Measurements from ENCODE around the gene MUC6. TPM values are rescaled to one million over a fixed set of nuclear protein-coding genes. Genes with fewer than 3 reads are reported as not detected.

Gene MUC6
- polyA plus RNA-seq, 1 of the 3 experiments (the other 2 are of a cell fraction) = not detected

DNA sequence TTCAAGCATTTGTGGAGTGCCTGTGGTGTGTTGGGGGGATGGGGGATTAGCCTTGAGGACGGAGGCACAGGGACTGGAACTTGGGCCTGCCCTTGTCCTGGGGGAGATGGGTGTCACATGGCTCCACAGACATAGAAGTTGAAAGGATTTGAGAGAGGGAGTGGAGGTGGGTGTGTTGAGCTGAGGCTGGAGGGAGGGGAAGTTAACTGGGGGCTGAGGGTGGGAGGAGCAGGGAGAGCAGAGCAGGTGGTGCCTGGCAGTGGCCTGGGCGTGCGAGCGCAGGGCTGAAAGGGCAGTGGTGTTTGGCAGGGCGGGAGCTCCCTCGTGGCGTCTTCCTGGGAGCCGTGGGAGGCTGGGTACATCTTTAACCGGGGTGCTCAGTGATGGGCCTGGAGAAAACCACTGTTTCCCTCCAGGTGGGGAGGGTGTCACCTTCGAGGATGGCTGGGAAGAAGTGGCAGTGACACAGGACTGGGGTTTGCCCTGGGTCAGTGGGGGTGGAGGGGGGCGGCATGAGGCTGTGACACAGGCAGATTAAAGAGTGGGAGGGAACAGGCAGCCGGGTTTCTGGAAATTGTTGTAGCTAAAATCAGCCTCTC is 65.3 kb downstream of the MUC6 start:
- ChIA-PET POLR2A (no interaction called here), CTCF (interaction anchor here (1.2 to 1.9 kb wide), 2 partner anchors 16 to 46 kb away, joined by 4 read pairs; no protein-coding TSS in a partner anchor)

GRCh38 chr11:970319-970871 is 66.1 kb downstream of the MUC6 start:
- Histone ChIP-seq H3K4me2 (no peak overlapping the region), H4K20me1 (ENCODE audit: insufficient read depth) (peaks cover 24% of the 10 kb centered on the region; the same call in 1 of the 2 replicates), H3K4me3 (ENCODE audit: low read depth in 2 of 2, low read length in 1 of 2) (no peak overlapping the region), H3K79me2 (ENCODE audit: insufficient read depth) (peaks cover 30% of the 10 kb centered on the region), H3K9me3 (no peaks in the 10 kb centered on the region), H3K36me3 (replicated peaks in 1 of 2; ENCODE audit: control insufficient read depth in 1 of 2, insufficient read depth in 2 of 2, low read length in 1 of 2) (peaks cover 0 to 30% of the 10 kb centered on the region in 2 experiments), H2AFZ (ENCODE audit: low read depth) (no peak overlapping the region), H3K9me2 (no peaks in the 10 kb centered on the region), H3K9ac (no peak overlapping the region), H3K4me1 (ENCODE audit: control insufficient read depth in 1 of 2, insufficient read depth in 2 of 2, low read depth in 1 of 2, low read length in 1 of 2) (peaks cover 0 to 26% of the 10 kb centered on the region in 2 experiments; a peak in 1 of 4 replicates), H3F3A (replicated peaks; ENCODE audit: insufficient read depth) (no peaks in the 10 kb centered on the region), H3K27ac (ENCODE audit: low read depth in 2 of 2, low read length in 1 of 2) (no peak overlapping the region), H3K27me3 (ENCODE audit: insufficient read depth) (no peaks in the 10 kb centered on the region)
- no peak for TF ChIP-seq EZH2phosphoT487 (IDR thresholded peaks at IDR 0.05; ENCODE audit: borderline replicate concordance, low read depth)
- TF ChIP-seq, protein P1, sequence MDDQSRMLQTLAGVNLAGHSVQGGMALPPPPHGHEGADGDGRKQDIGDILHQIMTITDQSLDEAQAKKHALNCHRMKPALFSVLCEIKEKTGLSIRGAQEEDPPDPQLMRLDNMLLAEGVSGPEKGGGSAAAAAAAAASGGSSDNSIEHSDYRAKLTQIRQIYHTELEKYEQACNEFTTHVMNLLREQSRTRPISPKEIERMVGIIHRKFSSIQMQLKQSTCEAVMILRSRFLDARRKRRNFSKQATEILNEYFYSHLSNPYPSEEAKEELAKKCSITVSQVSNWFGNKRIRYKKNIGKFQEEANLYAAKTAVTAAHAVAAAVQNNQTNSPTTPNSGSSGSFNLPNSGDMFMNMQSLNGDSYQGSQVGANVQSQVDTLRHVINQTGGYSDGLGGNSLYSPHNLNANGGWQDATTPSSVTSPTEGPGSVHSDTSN (IDR thresholded peaks at IDR 0.05) = no peak
- no peak for TF ChIP-seq FOSL2 (IDR thresholded peaks at IDR 0.05; ENCODE audit: borderline replicate concordance, low read depth)
- TF ChIP-seq YY1 (IDR thresholded peaks at IDR 0.05; ENCODE audit: low read depth) = no peak
- no peak for TF ChIP-seq GATA2 (CRISPR knock-in tag; IDR thresholded peaks at IDR 0.05)
- no peak for TF ChIP-seq TEAD4 (IDR thresholded peaks at IDR 0.05; ENCODE audit: borderline replicate concordance, insufficient read depth)
- TF ChIP-seq MAX (IDR thresholded peaks at IDR 0.05; ENCODE audit: low read depth) = no peak
- no peak for TF ChIP-seq REST (IDR thresholded peaks at IDR 0.05; ENCODE audit: low read depth, low read length)
- no peak for TF ChIP-seq TAF1 (IDR thresholded peaks at IDR 0.05; ENCODE audit: borderline replicate concordance, low read depth, low read length)
- DNase-seq = no peak
- ChIA-PET POLR2A (no interaction called here), CTCF (interaction anchor here (1.2 to 2.0 kb wide), 2 partner anchors 46 to 122 kb away, joined by 4 to 10 read pairs; no protein-coding TSS in a partner anchor)
- 84% methylated on average over 24 of the region's 26 CpGs for WGBS (ENCODE audit: low lambda C conversion rate)

More for the DNA sequence above, 65.3 kb downstream of the MUC6 start:
- TF ChIP-seq GABPA (IDR thresholded peaks at IDR 0.05; ENCODE audit: low read depth) (no peak), POLR2AphosphoS5 (IDR thresholded peaks at IDR 0.05; ENCODE audit: low read depth, low read length) (no peak), RXRA (IDR thresholded peaks at IDR 0.05; ENCODE audit: borderline replicate concordance, low read depth) (no peak), ELF1 (IDR thresholded peaks at IDR 0.05) (no peak)
- no peaks in the 10 kb centered on the region for H3K27me3 ChIP-seq (ENCODE audit: insufficient read depth)
- no peak overlapping the region for H3K27ac ChIP-seq (ENCODE audit: low read depth in 2 of 2, low read length in 1 of 2)
- DNase-seq = no peak
- H3K4me2 ChIP-seq = no peak overlapping the region
- H4K20me1 ChIP-seq (ENCODE audit: insufficient read depth) = peaks cover 16% of the 10 kb centered on the region; the same call in 1 of the 2 replicates
- H3K4me3 ChIP-seq (ENCODE audit: low read depth in 2 of 2, low read length in 1 of 2) = no peak overlapping the region
- H3K9me3 ChIP-seq = no peaks in the 10 kb centered on the region
- no peak overlapping the region for H2AFZ ChIP-seq (ENCODE audit: low read depth)
- H3K79me2 ChIP-seq (ENCODE audit: insufficient read depth) = peaks cover 27% of the 10 kb centered on the region
- 84% methylated on average over 9 of the region's 12 CpGs for WGBS (ENCODE audit: low lambda C conversion rate)
- no peak overlapping the region for H3K9ac ChIP-seq
- no peaks in the 10 kb centered on the region for H3F3A ChIP-seq (replicated peaks; ENCODE audit: insufficient read depth)
- H3K9me2 ChIP-seq = no peaks in the 10 kb centered on the region
- peaks cover 0 to 25% of the 10 kb centered on the region in 2 experiments; a peak in 1 of 4 replicates for H3K4me1 ChIP-seq (ENCODE audit: control insufficient read depth in 1 of 2, insufficient read depth in 2 of 2, low read depth in 1 of 2, low read length in 1 of 2)
- H3K36me3 ChIP-seq (replicated peaks in 1 of 2; ENCODE audit: control insufficient read depth in 1 of 2, insufficient read depth in 2 of 2, low read length in 1 of 2) = peaks cover 0 to 32% of the 10 kb centered on the region in 2 experiments

Data from SK-N-SH (cell line).